Left renal cortex interstitium (tissue), 4 donors: ENCODE measurements around the gene THEM5. TPM values are rescaled to one million over a fixed set of nuclear protein-coding genes. Genes with fewer than 3 reads are reported as not detected.

Experiments used
- DNase-seq, 4 donors: peaks; one replicate each; pipeline ENCODE4 v3.0.0-alpha.2; 2013; ENCODE audit warnings: low read depth in 4 of 4, low spot score in 2 of 4, missing footprints in 1 of 4
- polyA plus RNA-seq, 4 donors: library from polyadenylated mRNA; unstranded; fragments of 120-200 nt; gene quantifications; one replicate each; pipeline ENCODE4 v1.2.1, GENCODE V29; 2013; ENCODE audit not compliant: insufficient read length in 4 of 4

Gene THEM5
- polyA plus RNA-seq, 4 donors = 0.41 to 0.82 (median 0.82) TPM

DNA sequence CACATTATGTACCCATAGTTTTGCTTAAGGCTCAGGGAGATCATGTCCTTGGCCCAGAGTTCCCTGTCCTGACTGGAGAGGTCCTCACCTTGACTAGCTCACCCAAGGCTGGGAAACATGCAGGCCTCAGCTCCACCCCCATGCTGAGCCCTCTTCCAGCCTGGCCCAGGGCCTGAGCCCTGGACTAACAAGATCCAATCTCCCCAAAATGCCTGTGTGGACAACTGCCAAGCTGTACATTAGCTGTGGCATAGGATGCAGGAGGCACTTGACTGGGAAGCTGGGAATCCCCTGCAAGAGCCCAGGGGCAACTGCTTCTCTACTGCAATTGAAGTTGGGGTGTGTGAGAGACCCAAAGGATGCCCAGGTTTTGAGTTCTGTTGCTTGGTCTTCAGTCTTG, 50.3 kb downstream of the THEM5 start:
- no peak for DNase-seq

DNA sequence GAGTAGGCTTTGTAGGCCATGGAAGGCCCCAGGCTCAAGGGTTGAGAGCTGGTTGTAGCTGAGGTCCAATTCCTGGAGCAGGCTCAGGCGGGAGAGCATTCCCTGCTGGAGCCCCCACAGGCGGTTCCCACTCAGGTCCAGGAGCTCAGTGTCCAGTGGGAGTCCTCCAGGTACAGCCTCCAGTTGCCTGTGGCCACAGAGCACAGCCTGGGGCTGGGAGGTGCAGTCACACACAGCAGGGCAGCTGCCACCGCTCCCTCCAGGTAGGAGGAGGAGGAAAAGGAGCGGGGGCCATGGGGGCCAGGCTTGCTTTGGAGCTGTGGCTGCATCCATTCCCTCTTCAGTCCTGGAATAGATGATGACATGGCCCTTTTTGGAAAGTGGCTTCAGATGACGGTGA, 51.1 kb downstream of the THEM5 start:
- no peak for DNase-seq

- no peak for DNase-seq
These were observed 51.7 kb downstream of the THEM5 start for GRCh38 chr1:151801846-151802245.

DNA sequence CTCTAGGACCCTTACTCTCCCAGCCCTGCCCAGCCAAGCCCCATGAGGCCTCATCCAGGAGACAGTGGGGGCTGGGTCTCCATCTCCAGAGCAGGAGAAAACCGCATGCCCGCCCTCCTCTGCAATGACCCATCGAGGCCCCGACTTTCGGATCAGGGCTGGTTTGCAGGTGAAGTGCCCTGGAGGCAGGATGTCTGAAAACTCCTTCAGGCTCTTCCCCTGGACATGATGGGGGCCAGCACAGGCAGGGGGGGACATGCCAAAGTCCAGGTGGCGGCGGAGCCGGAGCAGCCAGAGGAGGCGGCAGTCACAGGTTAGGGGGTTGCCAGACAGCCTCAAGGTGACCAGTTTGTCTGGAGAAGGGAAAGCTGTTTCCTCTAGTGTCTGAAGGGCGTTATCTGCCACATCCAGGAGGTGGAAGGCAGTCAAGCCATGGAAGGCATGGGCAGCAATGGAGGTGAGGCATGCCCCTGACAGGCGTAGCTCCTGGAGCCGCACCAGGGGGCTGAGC, 52.1 kb downstream of the THEM5 start:
- DNase-seq = no peak

- no peak for DNase-seq
These were observed 52.7 kb downstream of the THEM5 start for GRCh38 chr1:151800830-151801229.

GRCh38 chr1:151799179-151800022, 54.1 kb downstream of the THEM5 start:
- DNase-seq = no peak

DNA sequence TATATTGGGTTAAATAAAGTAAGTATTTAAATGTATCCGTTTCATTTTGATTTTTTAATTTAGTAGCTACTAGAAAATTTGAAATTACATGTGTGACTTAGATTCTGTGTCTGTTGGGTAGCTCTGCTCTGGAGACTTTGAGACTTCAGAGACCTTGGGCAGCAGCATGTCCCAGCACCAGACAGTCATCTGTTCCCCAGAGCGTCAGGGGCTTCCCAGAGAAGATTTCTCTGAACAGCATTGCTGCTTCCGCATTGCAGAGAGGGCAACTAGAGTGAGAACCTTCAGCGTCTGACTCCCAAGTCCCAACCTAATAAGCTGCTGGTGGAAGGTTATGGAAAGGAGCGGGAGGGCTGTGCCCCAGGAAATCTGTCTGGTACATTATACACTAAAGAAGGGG, 54.9 kb downstream of the THEM5 start:
- no peak for DNase-seq

Other genes with a start within 250 kb of the THEM5 start
- 10 to 100 TPM; 16.3 to 29.6 (median 23.0) TPM for gene SNX27, start 241.7 kb downstream of the THEM5 start, polyA plus RNA-seq
- gene CELF3, start 136.9 kb downstream of the THEM5 start, polyA plus RNA-seq = under 1 TPM; 0.20 to 0.77 (median 0.46) TPM
- gene RIIAD1, start 132.2 kb downstream of the THEM5 start, polyA plus RNA-seq = under 1 TPM in 1 of 4 donors, not detected in 3; 0.38 TPM
- 100 to 1,000 TPM; 105 to 116 (median 114) TPM for gene MRPL9, start 90.2 kb downstream of the THEM5 start, polyA plus RNA-seq
- 10 to 100 TPM in 1 of 4 donors, 1 to 10 TPM in 3; 7.9 to 11.7 (median 8.9) TPM for gene TDRKH, start 63.2 kb downstream of the THEM5 start, polyA plus RNA-seq
- gene LINGO4, start 48.3 kb downstream of the THEM5 start, polyA plus RNA-seq = not detected
- 1 to 10 TPM in 3 of 4 donors, under 1 TPM in 1; 0.95 to 1.6 (median 1.1) TPM for gene RORC, start 21.9 kb downstream of the THEM5 start, polyA plus RNA-seq
- gene C2CD4D, start 13.9 kb downstream of the THEM5 start, polyA plus RNA-seq = under 1 TPM; 0.20 to 0.46 (median 0.32) TPM
- 10 to 100 TPM; 18.1 to 44.6 (median 31.7) TPM for gene THEM4, start 55.8 kb upstream of the THEM5 start, polyA plus RNA-seq
- gene S100A10, start 140.1 kb upstream of the THEM5 start, polyA plus RNA-seq = 100 to 1,000 TPM; 194 to 269 (median 233) TPM
- gene S100A11, start 183.3 kb upstream of the THEM5 start, polyA plus RNA-seq = 100 to 1,000 TPM; 215 to 317 (median 278) TPM
- gene TCHHL1, start 235.4 kb upstream of the THEM5 start, polyA plus RNA-seq = not detected